ENCODE results near the gene CHST1.

The CHST1 gene

GRCh38 chr11:45603946-45604682 lies 61.3 kb downstream of the CHST1 start:
- no peak for DNase-seq

GRCh38 chr11:45599161-45599943 lies 66.1 kb downstream of the CHST1 start:
- DNase-seq, result no peak

Measured in CD4-positive, alpha-beta T cell treated with Interleukin-15 for 1 hour (primary cell).